ENCODE data around the gene SRBD1. TPM values are rescaled to one million over a fixed set of nuclear protein-coding genes. Genes with fewer than 3 reads are reported as not detected.

The SRBD1 gene
- polyA plus RNA-seq, 1 donor (not counting 4 experiments of a cell fraction or from before 2014, with no cell fraction given), result 8.8 TPM

GRCh38 chr2:45354776-45355175 is 256.3 kb downstream of the SRBD1 start:
- no peak overlapping the region for H3K4me3 ChIP-seq (ENCODE audit: control insufficient read depth in 2 of 3, extremely low read depth in 1 of 3, insufficient read depth in 2 of 3, low read depth in 1 of 3, low read length in 3 of 3)
- no peaks in the 10 kb centered on the region for H3K4me1 ChIP-seq (ENCODE audit: control insufficient read depth, extremely low read depth, insufficient read depth, low read length)
- H4K20me1 ChIP-seq (ENCODE audit: control insufficient read depth, extremely low read depth, insufficient read depth, low read length), result no peaks in the 10 kb centered on the region
- H3K9ac ChIP-seq (ENCODE audit: control insufficient read depth, extremely low read depth, insufficient read depth, low read length), result no peak overlapping the region
- H3K4me2 ChIP-seq (ENCODE audit: control insufficient read depth, extremely low read depth, insufficient read depth, low read depth, low read length), result no peak overlapping the region
- no peaks in the 10 kb centered on the region for H3K79me2 ChIP-seq (ENCODE audit: control insufficient read depth, insufficient read depth, low read length)
- DNase-seq (ENCODE audit: low read depth, low spot score) (no peak), FAIRE-seq (no peak)
- H2AFZ ChIP-seq (ENCODE audit: control insufficient read depth, low read length), result no peak overlapping the region
- H3K9me1 ChIP-seq (ENCODE audit: control insufficient read depth, extremely low read depth, insufficient read depth, low read length), result no peaks in the 10 kb centered on the region
- H3K36me3 ChIP-seq (ENCODE audit: control insufficient read depth in 2 of 2, extremely low read depth in 1 of 2, insufficient read depth in 2 of 2, low read length in 2 of 2), result no peaks in the 10 kb centered on the region
- no peaks in the 10 kb centered on the region for H3K9me3 ChIP-seq (ENCODE audit: control insufficient read depth, low read depth, low read length)
- TF ChIP-seq EZH2 (IDR thresholded peaks at IDR 0.05; ENCODE audit: low read length) (no peak), CTCF (optimal IDR thresholded peaks at IDR 0.05 in 1 of 3, IDR thresholded peaks at IDR 0.05 in 1 of 3, conservative IDR thresholded peaks at IDR 0.05 in 1 of 3; ENCODE audit: extremely low read depth in 1 of 3, insufficient read depth in 2 of 3, low read length in 3 of 3) (no peak)
- H3K27ac ChIP-seq (ENCODE audit: control insufficient read depth, insufficient read depth, low read length), result no peak overlapping the region
- dilution Hi-C loops (cut with MboI; ENCODE audit: extremely low pct_ligation_motif_present, low sequenced_read_pairs), result no loop called here
- no peaks in the 10 kb centered on the region for H3K27me3 ChIP-seq (ENCODE audit: control insufficient read depth, extremely low read depth, insufficient read depth, low read length)

- Histone ChIP-seq H3K9ac (ENCODE audit: control insufficient read depth, extremely low read depth, insufficient read depth, low read length) (no peak overlapping the region), H3K27ac (ENCODE audit: control insufficient read depth, insufficient read depth, low read length) (no peak overlapping the region), H3K79me2 (ENCODE audit: control insufficient read depth, insufficient read depth, low read length) (no peaks in the 10 kb centered on the region), H3K9me3 (ENCODE audit: control insufficient read depth, low read depth, low read length) (no peaks in the 10 kb centered on the region), H3K4me3 (ENCODE audit: control insufficient read depth in 2 of 3, extremely low read depth in 1 of 3, insufficient read depth in 2 of 3, low read depth in 1 of 3, low read length in 3 of 3) (no peak overlapping the region), H3K9me1 (ENCODE audit: control insufficient read depth, extremely low read depth, insufficient read depth, low read length) (no peaks in the 10 kb centered on the region), H2AFZ (ENCODE audit: control insufficient read depth, low read length) (no peak overlapping the region), H3K27me3 (ENCODE audit: control insufficient read depth, extremely low read depth, insufficient read depth, low read length) (no peaks in the 10 kb centered on the region), H3K4me1 (ENCODE audit: control insufficient read depth, extremely low read depth, insufficient read depth, low read length) (no peaks in the 10 kb centered on the region), H3K4me2 (ENCODE audit: control insufficient read depth, extremely low read depth, insufficient read depth, low read depth, low read length) (no peak overlapping the region), H3K36me3 (ENCODE audit: control insufficient read depth in 2 of 2, extremely low read depth in 1 of 2, insufficient read depth in 2 of 2, low read length in 2 of 2) (no peaks in the 10 kb centered on the region), H4K20me1 (ENCODE audit: control insufficient read depth, extremely low read depth, insufficient read depth, low read length) (no peaks in the 10 kb centered on the region)
- FAIRE-seq (no peak), DNase-seq (ENCODE audit: low read depth, low spot score) (no peak)
- no peak for TF ChIP-seq CTCF (optimal IDR thresholded peaks at IDR 0.05 in 1 of 3, IDR thresholded peaks at IDR 0.05 in 1 of 3, conservative IDR thresholded peaks at IDR 0.05 in 1 of 3; ENCODE audit: extremely low read depth in 1 of 3, insufficient read depth in 2 of 3, low read length in 3 of 3)
- no peak for TF ChIP-seq EZH2 (IDR thresholded peaks at IDR 0.05; ENCODE audit: low read length)
- dilution Hi-C loops (cut with MboI; ENCODE audit: extremely low pct_ligation_motif_present, low sequenced_read_pairs), result no loop called here
Observed at GRCh38 chr2:45353879-45354278, 257.2 kb downstream of the SRBD1 start.
